ENCODE results near the gene LRP1B. TPM values are rescaled to one million over a fixed set of nuclear protein-coding genes. Genes with fewer than 3 reads are reported as not detected.
A peak's percentile ranks its signal among the peaks of the same experiment; 100 is the strongest.

The LRP1B gene
- total RNA-seq, 2 donors from 2014 or later = 0.79 to 1.8 TPM

DNA sequence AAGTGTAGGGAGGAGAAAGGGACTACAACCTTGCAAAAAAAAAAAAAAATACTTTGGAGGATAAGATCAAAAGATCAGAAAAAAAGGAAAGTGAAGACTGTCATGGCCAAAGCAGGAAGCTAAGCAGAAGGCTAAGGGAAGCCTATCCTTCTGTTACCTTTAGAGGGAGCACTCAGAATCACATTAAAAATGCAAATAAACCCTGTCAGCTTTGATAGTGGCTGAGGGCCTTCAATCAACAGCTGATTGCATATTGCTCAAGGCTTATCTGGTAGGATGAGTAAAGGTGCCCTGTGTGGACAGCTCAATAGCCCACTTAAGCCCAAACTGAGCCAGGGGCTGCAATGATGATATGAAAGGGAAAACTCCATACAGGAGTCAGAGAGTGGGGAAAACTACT is 1021.2 kb downstream of the LRP1B start:
- no peak overlapping the region for H3K27ac ChIP-seq (ENCODE audit: low read depth, low read length)
- Mint-ChIP-seq H3K27ac (no peak overlapping the region), H3K27me3 (ENCODE audit: insufficient read depth) (no peaks in the 10 kb centered on the region), H3K9me3 (no peaks in the 10 kb centered on the region), H3K4me3 (no peak overlapping the region), H3K4me1 (peaks cover 5% of the 10 kb centered on the region), H3K36me3 (ENCODE audit: low read depth) (no peaks in the 10 kb centered on the region)
- no peaks in the 10 kb centered on the region for H3K27me3 ChIP-seq (ENCODE audit: control insufficient read depth, insufficient read depth, low read length, poor library complexity, severe bottlenecking)
- no peaks in the 10 kb centered on the region for H3K9me3 ChIP-seq (ENCODE audit: control insufficient read depth, low read length)
- TF ChIP-seq, protein P1, sequence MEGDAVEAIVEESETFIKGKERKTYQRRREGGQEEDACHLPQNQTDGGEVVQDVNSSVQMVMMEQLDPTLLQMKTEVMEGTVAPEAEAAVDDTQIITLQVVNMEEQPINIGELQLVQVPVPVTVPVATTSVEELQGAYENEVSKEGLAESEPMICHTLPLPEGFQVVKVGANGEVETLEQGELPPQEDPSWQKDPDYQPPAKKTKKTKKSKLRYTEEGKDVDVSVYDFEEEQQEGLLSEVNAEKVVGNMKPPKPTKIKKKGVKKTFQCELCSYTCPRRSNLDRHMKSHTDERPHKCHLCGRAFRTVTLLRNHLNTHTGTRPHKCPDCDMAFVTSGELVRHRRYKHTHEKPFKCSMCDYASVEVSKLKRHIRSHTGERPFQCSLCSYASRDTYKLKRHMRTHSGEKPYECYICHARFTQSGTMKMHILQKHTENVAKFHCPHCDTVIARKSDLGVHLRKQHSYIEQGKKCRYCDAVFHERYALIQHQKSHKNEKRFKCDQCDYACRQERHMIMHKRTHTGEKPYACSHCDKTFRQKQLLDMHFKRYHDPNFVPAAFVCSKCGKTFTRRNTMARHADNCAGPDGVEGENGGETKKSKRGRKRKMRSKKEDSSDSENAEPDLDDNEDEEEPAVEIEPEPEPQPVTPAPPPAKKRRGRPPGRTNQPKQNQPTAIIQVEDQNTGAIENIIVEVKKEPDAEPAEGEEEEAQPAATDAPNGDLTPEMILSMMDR (conservative IDR thresholded peaks at IDR 0.05) = peak; percentile 68
- no peaks in the 10 kb centered on the region for H3K4me1 ChIP-seq (ENCODE audit: control insufficient read depth, insufficient read depth, low read length)
- H3K4me3 ChIP-seq (ENCODE audit: low read length) = no peak overlapping the region
- no peaks in the 10 kb centered on the region for H3K36me3 ChIP-seq (ENCODE audit: control insufficient read depth, insufficient read depth, low read length)
- DNase-seq = peak; percentile 53
- H3K9ac ChIP-seq (ENCODE audit: extremely low read depth, low read length, poor library complexity, severe bottlenecking) = no peak overlapping the region

DNA sequence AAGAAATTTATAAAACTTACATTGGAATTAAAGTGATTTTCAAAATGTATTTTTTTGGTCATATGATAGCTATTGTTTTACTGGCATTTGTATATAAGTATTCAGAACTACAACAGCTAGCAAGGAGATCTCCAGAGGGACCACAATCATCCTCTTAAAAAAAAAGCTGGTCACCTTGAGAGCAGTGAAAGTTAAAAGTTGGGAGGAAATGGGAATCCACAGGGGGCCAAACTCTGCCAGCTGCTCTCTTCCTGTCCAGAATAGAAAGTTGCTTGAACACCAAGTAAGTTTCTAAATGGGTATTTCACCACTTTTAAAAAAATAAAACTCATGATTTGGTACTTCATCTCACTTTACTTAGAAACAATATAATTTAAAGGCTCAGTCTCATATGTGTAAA is 1025.1 kb downstream of the LRP1B start:
- Mint-ChIP-seq H3K9me3 (no peaks in the 10 kb centered on the region), H3K4me1 (peaks cover 5% of the 10 kb centered on the region), H3K27ac (no peak overlapping the region), H3K36me3 (ENCODE audit: low read depth) (no peaks in the 10 kb centered on the region), H3K4me3 (no peak overlapping the region), H3K27me3 (ENCODE audit: insufficient read depth) (no peaks in the 10 kb centered on the region)
- no peaks in the 10 kb centered on the region for H3K9me3 ChIP-seq (ENCODE audit: control insufficient read depth, low read length)
- H3K9ac ChIP-seq (ENCODE audit: extremely low read depth, low read length, poor library complexity, severe bottlenecking) = no peak overlapping the region
- DNase-seq = no peak
- H3K4me3 ChIP-seq (ENCODE audit: low read length) = no peak overlapping the region
- H3K27ac ChIP-seq (ENCODE audit: low read depth, low read length) = no peak overlapping the region
- no peaks in the 10 kb centered on the region for H3K4me1 ChIP-seq (ENCODE audit: control insufficient read depth, insufficient read depth, low read length)
- TF ChIP-seq, protein P1 (conservative IDR thresholded peaks at IDR 0.05) = no peak
- no peaks in the 10 kb centered on the region for H3K27me3 ChIP-seq (ENCODE audit: control insufficient read depth, insufficient read depth, low read length, poor library complexity, severe bottlenecking)
- H3K36me3 ChIP-seq (ENCODE audit: control insufficient read depth, insufficient read depth, low read length) = no peaks in the 10 kb centered on the region

DNA sequence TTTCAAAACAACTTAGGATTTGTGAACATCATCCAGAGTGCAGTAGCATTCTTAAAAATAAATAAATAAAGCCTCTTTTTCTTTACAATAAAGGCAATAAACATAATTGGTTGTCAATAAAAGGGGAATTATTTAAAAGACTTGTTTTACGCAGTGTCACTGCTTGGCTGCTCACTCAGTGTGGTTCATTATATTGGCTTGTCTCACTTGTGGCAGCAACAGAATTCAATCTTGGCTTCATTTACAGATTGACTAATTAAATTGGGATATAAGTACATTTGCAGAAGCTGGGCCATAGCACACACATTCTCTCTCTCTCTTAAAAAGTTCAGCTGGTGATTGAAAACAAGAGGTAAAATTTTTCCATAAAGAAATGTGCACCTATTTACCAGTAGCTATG is 1027.6 kb downstream of the LRP1B start:
- Mint-ChIP-seq H3K9me3 (no peaks in the 10 kb centered on the region), H3K4me1 (peaks cover 2% of the 10 kb centered on the region), H3K27me3 (ENCODE audit: insufficient read depth) (no peaks in the 10 kb centered on the region), H3K27ac (no peak overlapping the region), H3K4me3 (no peak overlapping the region), H3K36me3 (ENCODE audit: low read depth) (no peaks in the 10 kb centered on the region)
- no peaks in the 10 kb centered on the region for H3K36me3 ChIP-seq (ENCODE audit: control insufficient read depth, insufficient read depth, low read length)
- H3K9ac ChIP-seq (ENCODE audit: extremely low read depth, low read length, poor library complexity, severe bottlenecking) = no peak overlapping the region
- H3K27me3 ChIP-seq (ENCODE audit: control insufficient read depth, insufficient read depth, low read length, poor library complexity, severe bottlenecking) = no peaks in the 10 kb centered on the region
- H3K4me1 ChIP-seq (ENCODE audit: control insufficient read depth, insufficient read depth, low read length) = no peaks in the 10 kb centered on the region
- no peaks in the 10 kb centered on the region for H3K9me3 ChIP-seq (ENCODE audit: control insufficient read depth, low read length)
- WGBS, 2 experiments (ENCODE audit: insufficient coverage in 1 of 2, insufficient read length in 1 of 2) = 94% methylated on average over 1 of the region's 1 CpG; no CpG with 5 or more reads in 1 of the 2 experiments
- no peak overlapping the region for H3K4me3 ChIP-seq (ENCODE audit: low read length)
- TF ChIP-seq, protein P1 (conservative IDR thresholded peaks at IDR 0.05) = no peak
- no peak for DNase-seq
- H3K27ac ChIP-seq (ENCODE audit: low read depth, low read length) = no peak overlapping the region
